Heart right ventricle (tissue), 16 donors: Measurements from ENCODE around the gene KLHL29. TPM values are rescaled to one million over a fixed set of nuclear protein-coding genes. Genes with fewer than 3 reads are reported as not detected.

ENCODE experiments used
- ATAC-seq, 8 donors: fragments of 200-7000 bp; cut with Tn5 transposase; one replicate each; pipeline ENCODE4 v1.9.1; 2020; ENCODE audit warnings: mild to moderate bottlenecking in 8 of 8, moderate library complexity in 8 of 8, moderate number of reproducible peaks in 1 of 8
- DNase-seq, 2 donors: peaks; one replicate each; pipeline ENCODE4 v3.0.0-alpha.2; 2020
- H3K27ac ChIP-seq, 10 donors: fragments of 200-600 bp; sonication (generic) in 2 of 10; one replicate each; pipeline versions ENCODE4 v1.5.0 to v1.8.0; 2020 to 2022; ENCODE audit warnings: mild to moderate bottlenecking in 3 of 10
- H3K27me3 ChIP-seq, 7 donors: fragments of 200-600 bp; one replicate each; pipeline ENCODE4 v1.8.0; 2021 to 2022; ENCODE audit warnings: mild to moderate bottlenecking in 2 of 7
- H3K36me3 ChIP-seq, 9 donors: fragments of 200-600 bp; sonication (generic) in 1 of 9; one replicate each; pipeline versions ENCODE4 v1.5.0 to v1.8.0; 2020 to 2022; ENCODE audit warnings: mild to moderate bottlenecking in 2 of 9
- H3K4me1 ChIP-seq, 9 donors: fragments of 200-600 bp; sonication (generic) in 1 of 9; one replicate each; pipeline versions ENCODE4 v1.5.0 to v1.8.0; 2020 to 2022; ENCODE audit warnings: mild to moderate bottlenecking in 4 of 9
- H3K4me3 ChIP-seq, 10 donors: fragments of 200-600 bp; sonication (generic) in 2 of 10; one replicate each; pipeline versions ENCODE4 v1.5.0 to v1.8.0; 2020 to 2022; ENCODE audit warnings: mild to moderate bottlenecking in 7 of 10, moderate library complexity in 2 of 10
- H3K9me3 ChIP-seq, 11 donors: fragments of 200-600 bp in 10 of 11; sonication (generic) in 2 of 11; one replicate each; pipeline versions ENCODE4 v1.5.0 to v1.8.0; 2013 to 2022; ENCODE audit warnings: mild to moderate bottlenecking in 2 of 11, control low read depth in 1 of 11, moderate library complexity in 1 of 11
- WGBS, 2 donors: extraction: QIAGEN DNeasy Blood & Tissue Kit; methylation state at CpG; one replicate each; pipeline ENCODE4 v1.1.7; 2013; ENCODE audit warnings: inconsistent platforms in 1 of 2; 5-methylcytosine and 5-hydroxymethylcytosine counted together
- intact Hi-C, 10 donors: fragments of 100-400 bp; cut with DNase I; formaldehyde crosslinking; loops; one replicate each; pipeline versions ENCODE4 v1.11.1 to v1.14.2; 2022
- polyA plus RNA-seq, 2 donors: library from polyadenylated mRNA; stranded (reverse); fragments of 200-250 nt; gene quantifications; one replicate each; pipeline ENCODE4 v1.2.3, GENCODE V29; 2013
- total RNA-seq, 10 donors: library from RNA; stranded (reverse); fragmentation: NEBNext Ultra II Directional in 3 of 10; extraction: Animal tissue kit (Norgen Biotek cat#: 25700) in 3 of 10; gene quantifications; one replicate each; pipeline versions ENCODE4 v1.2.1 to v1.2.4, GENCODE V29; 2021 to 2023
- TF ChIP-seq, protein P1 (sequence below), 9 donors: fragments of 200-600 bp; sonication (generic) in 2 of 9; IDR thresholded peaks; one replicate each; pipeline versions ENCODE4 v1.5.0 to v1.8.0; 2021 to 2022; ENCODE audit warnings: antibody characterized with exemption in 9 of 9, mild to moderate bottlenecking in 5 of 9, moderate library complexity in 1 of 9
- donor health status: Arrhythmogenic right ventricular cardiomyopathy.
- donor health status: ischemic (EF 13 %, LVEDD 7.1; RV severe dilation, severe dysfunction).
- donor health status: healthy with polysubstance abuse.
- donor health status: DM: no; HTN: yes; CAD: no.
- donor health status: DM: no; HTN: no; CAD: no.
- donor health status: ischemic (EF 25% LVEDD 6.9; RV normal size, moderate dysfunction).
- donor health status: ischemic (EF 25% LVEDD 5.7; RV mildly dilated, moderate dysfunction).
- donor health status: healthy.
- donor health status: DM: yes; HTN: yes; CAD: no.
- donor health status: Ischemic cardiomyopathy.
- donor health status: ischemic (EF 35%, LVEDD 5.7; RV mildly dilated, moderate dysfunction).
- donor health status: nonischemic (EF 11% LVEDD 7.7; RV severe dilation, severe dysfunction).
- donor health status: DM: yes; HTN: yes; CAD: no.
- donor health status: PGD.
- donor health status: ischemic (EF 29% LVEDD 5.4; RV normal size, mild dysfunction).
- donor health status: nonischemic (EF 23%, LVEDD 6.1; RV moderate dilation, normal function).

The KLHL29 gene
- total and polyA plus RNA-seq, 12 donors = 0.71 to 1.5 (median 1.0) TPM

DNA sequence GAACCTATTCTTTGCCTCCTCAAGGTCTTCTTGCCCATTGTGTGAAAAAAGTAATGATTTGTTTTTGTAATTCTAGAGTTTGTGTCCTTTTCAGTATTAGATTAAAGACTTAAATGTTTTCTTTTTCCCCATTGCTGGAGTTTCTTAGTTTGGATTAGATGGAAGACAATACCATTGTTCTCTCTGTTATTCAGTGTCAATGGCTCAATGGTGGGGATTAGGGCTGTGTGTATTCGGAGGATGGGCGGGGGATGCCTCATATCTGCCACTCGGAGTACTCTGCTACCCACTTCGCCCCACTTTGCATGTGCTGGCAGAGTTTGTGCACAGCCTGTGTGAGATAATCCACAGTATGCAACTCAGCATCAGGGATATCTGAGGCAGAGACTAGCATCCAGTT, 90.1 kb downstream of the KLHL29 start:
- H3K27me3 ChIP-seq = peaks cover 0 to 11% (median 0%) of the 10 kb centered on the region in 7 donors
- WGBS, 2 donors = 59 to 64% methylated on average over 4 of the region's 4 CpGs
- H3K4me1 ChIP-seq = no peaks in the 10 kb centered on the region
- ATAC-seq (no peak), DNase-seq (no peak)
- H3K9me3 ChIP-seq = no peaks in the 10 kb centered on the region
- no peaks in the 10 kb centered on the region for H3K36me3 ChIP-seq
- no peak overlapping the region for H3K27ac ChIP-seq
- H3K4me3 ChIP-seq = no peak overlapping the region
- TF ChIP-seq, protein P1, sequence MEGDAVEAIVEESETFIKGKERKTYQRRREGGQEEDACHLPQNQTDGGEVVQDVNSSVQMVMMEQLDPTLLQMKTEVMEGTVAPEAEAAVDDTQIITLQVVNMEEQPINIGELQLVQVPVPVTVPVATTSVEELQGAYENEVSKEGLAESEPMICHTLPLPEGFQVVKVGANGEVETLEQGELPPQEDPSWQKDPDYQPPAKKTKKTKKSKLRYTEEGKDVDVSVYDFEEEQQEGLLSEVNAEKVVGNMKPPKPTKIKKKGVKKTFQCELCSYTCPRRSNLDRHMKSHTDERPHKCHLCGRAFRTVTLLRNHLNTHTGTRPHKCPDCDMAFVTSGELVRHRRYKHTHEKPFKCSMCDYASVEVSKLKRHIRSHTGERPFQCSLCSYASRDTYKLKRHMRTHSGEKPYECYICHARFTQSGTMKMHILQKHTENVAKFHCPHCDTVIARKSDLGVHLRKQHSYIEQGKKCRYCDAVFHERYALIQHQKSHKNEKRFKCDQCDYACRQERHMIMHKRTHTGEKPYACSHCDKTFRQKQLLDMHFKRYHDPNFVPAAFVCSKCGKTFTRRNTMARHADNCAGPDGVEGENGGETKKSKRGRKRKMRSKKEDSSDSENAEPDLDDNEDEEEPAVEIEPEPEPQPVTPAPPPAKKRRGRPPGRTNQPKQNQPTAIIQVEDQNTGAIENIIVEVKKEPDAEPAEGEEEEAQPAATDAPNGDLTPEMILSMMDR (IDR thresholded peaks at IDR 0.05) = no peak
- intact Hi-C loops = no loop called here

DNA sequence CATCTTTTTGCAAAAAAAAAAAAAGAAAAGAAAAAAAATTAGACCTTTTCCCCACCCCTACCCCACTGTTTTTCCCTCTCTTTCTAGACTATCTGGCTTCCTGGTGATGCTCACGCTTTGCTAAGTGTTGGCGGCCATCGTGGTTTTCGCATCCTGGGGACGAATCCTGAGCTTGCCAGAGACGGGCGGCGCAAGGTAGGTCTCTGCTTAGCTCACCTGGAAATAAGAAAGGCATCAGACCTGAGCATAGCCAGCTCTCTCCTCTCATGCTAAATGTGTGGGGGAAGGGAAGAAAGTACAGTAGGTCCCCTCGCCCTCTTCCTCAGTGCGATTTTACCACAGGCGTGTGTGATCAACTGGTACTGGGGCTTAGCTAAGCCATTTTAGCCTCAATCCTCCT, 90.5 kb downstream of the KLHL29 start:
- no peak overlapping the region for H3K4me3 ChIP-seq
- H3K4me1 ChIP-seq = no peaks in the 10 kb centered on the region
- 88 to 89% methylated on average over 11 of the region's 11 CpGs for WGBS, 2 donors
- H3K36me3 ChIP-seq = no peaks in the 10 kb centered on the region
- TF ChIP-seq, protein P1 (IDR thresholded peaks at IDR 0.05) = no peak
- H3K27ac ChIP-seq = no peak overlapping the region
- DNase-seq (no peak), ATAC-seq (no peak)
- no peaks in the 10 kb centered on the region for H3K9me3 ChIP-seq
- intact Hi-C loops = no loop called here
- peaks cover 0 to 11% (median 0%) of the 10 kb centered on the region in 7 donors for H3K27me3 ChIP-seq

DNA sequence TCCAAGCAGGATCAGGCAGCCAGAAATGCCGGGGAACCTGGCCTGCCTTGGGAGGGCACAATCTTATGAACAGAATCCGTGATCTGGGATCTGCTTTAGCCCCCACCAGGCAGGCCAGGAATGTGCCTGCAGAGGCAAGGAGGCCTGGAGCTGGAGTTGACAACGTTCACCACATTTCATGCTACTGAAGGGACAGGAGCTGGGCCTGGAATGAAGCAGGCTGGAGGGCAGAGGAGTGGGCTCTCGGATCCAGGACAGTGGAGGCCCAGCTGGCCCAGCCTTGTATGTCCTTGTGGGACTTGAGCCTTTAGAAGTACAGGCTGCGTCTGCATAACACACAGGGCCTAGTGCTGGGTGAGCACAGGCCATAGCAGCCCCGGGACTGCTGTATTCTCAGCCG, 91.8 kb downstream of the KLHL29 start:
- intact Hi-C loops = no loop called here

DNA sequence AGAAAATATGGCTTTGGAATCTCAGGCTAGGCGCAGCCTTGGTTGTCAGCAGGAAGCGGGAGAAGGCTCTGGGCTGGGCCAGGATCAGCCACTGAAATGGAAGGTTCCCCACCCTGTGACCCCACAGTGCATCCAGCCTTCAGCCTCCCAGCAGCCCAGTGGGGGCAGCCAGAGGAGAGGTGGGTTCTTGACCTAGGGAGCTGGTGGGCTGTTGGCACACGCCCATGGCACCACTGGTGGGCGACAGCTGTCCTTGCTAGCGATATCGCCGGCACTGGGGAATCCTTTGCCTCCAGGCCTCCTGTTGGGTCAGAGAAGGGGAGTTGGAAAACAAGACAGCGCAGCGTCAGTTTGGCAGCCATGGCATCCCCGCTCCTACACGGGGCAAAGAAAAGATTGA, 92.4 kb downstream of the KLHL29 start:
- peaks cover 0 to 11% (median 0%) of the 10 kb centered on the region in 7 donors for H3K27me3 ChIP-seq
- intact Hi-C loops = no loop called here
- TF ChIP-seq, protein P1 (IDR thresholded peaks at IDR 0.05) = no peak
- no peak overlapping the region for H3K4me3 ChIP-seq
- WGBS, 2 donors = 97% methylated on average over 11 of the region's 11 CpGs
- H3K4me1 ChIP-seq = no peaks in the 10 kb centered on the region
- DNase-seq (no peak), ATAC-seq (no peak)
- H3K9me3 ChIP-seq = no peaks in the 10 kb centered on the region
- no peaks in the 10 kb centered on the region for H3K36me3 ChIP-seq
- H3K27ac ChIP-seq = no peak overlapping the region

More for the DNA sequence above, 91.8 kb downstream of the KLHL29 start:
- Histone ChIP-seq H3K27ac (no peak overlapping the region), H3K36me3 (no peaks in the 10 kb centered on the region), H3K4me1 (no peaks in the 10 kb centered on the region), H3K9me3 (no peaks in the 10 kb centered on the region), H3K4me3 (no peak overlapping the region), H3K27me3 (peaks cover 0 to 11% (median 0%) of the 10 kb centered on the region in 7 donors)
- WGBS, 2 donors = 74 to 85% methylated on average over 7 of the region's 7 CpGs
- TF ChIP-seq, protein P1 (IDR thresholded peaks at IDR 0.05) = no peak
- ATAC-seq (no peak), DNase-seq (no peak)
